Upper lobe of left lung (tissue), 6 donors: ENCODE data around the gene MORN1. TPM values are rescaled to one million over a fixed set of nuclear protein-coding genes. Genes with fewer than 3 reads are reported as not detected.
A peak's percentile ranks its signal among the peaks of the same experiment; 100 is the strongest.

Source experiments
- ATAC-seq, 2 donors: fragments of 200-7000 bp; cut with Tn5 transposase; one replicate each; pipeline ENCODE4 v1.9.1; 2022; ENCODE audit warnings: mild to moderate bottlenecking in 2 of 2, moderate library complexity in 2 of 2; ENCODE audit not compliant: low FRiP score in 2 of 2
- DNase-seq, 2 donors: peaks; one replicate each; pipeline ENCODE4 v3.0.0-alpha.2; 2019 to 2020
- H3K27ac ChIP-seq, 4 donors: fragments of 200-600 bp; sonication (generic); one replicate each; pipeline ENCODE4 v1.5.1; 2016 to 2019
- H3K27me3 ChIP-seq, 4 donors: fragments of 200-600 bp; sonication (generic); one replicate each; pipeline ENCODE4 v1.5.1; 2017 to 2019
- H3K36me3 ChIP-seq, 4 donors: fragments of 200-600 bp; sonication (generic); one replicate each; pipeline ENCODE4 v1.5.1; 2016 to 2019
- H3K4me1 ChIP-seq, 4 donors: fragments of 200-600 bp; sonication (generic); one replicate each; pipeline ENCODE4 v1.5.1; 2018 to 2019
- H3K4me3 ChIP-seq, 4 donors: fragments of 200-600 bp; sonication (generic); one replicate each; pipeline ENCODE4 v1.5.1; 2017 to 2019; ENCODE audit warnings: mild to moderate bottlenecking in 2 of 4, moderate library complexity in 1 of 4
- H3K9me3 ChIP-seq, 4 donors: fragments of 200-600 bp; sonication (generic); one replicate each; pipeline ENCODE4 v1.5.1; 2018 to 2019
- CTCF ChIP-seq, 6 experiments: fragments of 450-650 bp in 4 of 6; fragments of 200-600 bp in 2 of 6; sonication (generic) in 2 of 6; IDR thresholded peaks; one replicate each; pipeline ENCODE4 v1.5.1; 2016 to 2019; ENCODE audit warnings: antibody characterized with exemption in 6 of 6
- EP300 ChIP-seq, 4 donors: sonication (generic); formaldehyde crosslinking; IDR thresholded peaks; one replicate each; pipeline ENCODE4 v1.5.1; 2017; ENCODE audit warnings: antibody characterized with exemption in 4 of 4, control low read depth in 2 of 4
- POLR2A ChIP-seq, 4 donors: fragments of 450-650 bp; IDR thresholded peaks; one replicate each; pipeline ENCODE4 v1.5.1; 2016 to 2017; ENCODE audit warnings: antibody characterized with exemption in 4 of 4, mild to moderate bottlenecking in 2 of 4
- POLR2AphosphoS5 ChIP-seq, 2 donors: sonication (generic); formaldehyde crosslinking; IDR thresholded peaks; one replicate each; pipeline ENCODE4 v1.5.1; 2017; ENCODE audit warnings: antibody characterized with exemption in 2 of 2
- WGBS, 2 donors: methylation state at CpG; one replicate each; pipeline ENCODE4 v1.1.5; 2017 to 2018; 5-methylcytosine and 5-hydroxymethylcytosine counted together
- total RNA-seq, 6 donors: library from RNA; depleted of rRNA in 4 of 6; stranded (reverse); fragments of >200 nt in 4 of 6; gene quantifications; one replicate each; pipeline versions ENCODE4 v1.1.0 to v1.2.1, GENCODE V29; 2016 to 2021
- donor health status: DM: no; HTN: no; CAD: no; lungs with moderate emphysema.
- donor health status: DM: no; HTN: yes; CAD: no; lungs with severe emphysema.

The MORN1 gene
- total RNA-seq, 6 donors from 2014 or later: 8.5 to 23.4 (median 14.6) TPM

GRCh38 chr1:2292725-2293450 lies 98.5 kb downstream of the MORN1 start:
- Histone ChIP-seq H3K27me3 (no peaks in the 10 kb centered on the region), H3K36me3 (peaks cover 0 to 4% (median 0%) of the 10 kb centered on the region in 4 donors), H3K4me3 (no peak overlapping the region), H3K4me1 (peaks cover 71 to 94% (median 82%) of the 10 kb centered on the region in 4 donors), H3K9me3 (no peaks in the 10 kb centered on the region), H3K27ac (peak overlapping the region; percentile 28 to 92 (median 57))
- WGBS, 2 donors: 83 to 94% methylated on average over 14 to 29 of the region's 30 CpGs
- DNase-seq (peak in 1 of 2 donors; percentile 67), ATAC-seq (no peak)
- peak in 1 of 2 donors; percentile 65 for TF ChIP-seq POLR2AphosphoS5 (IDR thresholded peaks at IDR 0.05)
- no peak for TF ChIP-seq EP300 (IDR thresholded peaks at IDR 0.05)

- Histone ChIP-seq H3K36me3 (no peaks in the 10 kb centered on the region), H3K27me3 (no peaks in the 10 kb centered on the region), H3K27ac (peak overlapping the region; percentile 79 to 92 (median 81)), H3K4me1 (peaks cover 73 to 96% (median 84%) of the 10 kb centered on the region in 4 donors), H3K9me3 (no peaks in the 10 kb centered on the region), H3K4me3 (no peak overlapping the region)
- TF ChIP-seq EP300 (IDR thresholded peaks at IDR 0.05) (no peak), CTCF (IDR thresholded peaks at IDR 0.05) (no peak), POLR2A (IDR thresholded peaks at IDR 0.05) (no peak), POLR2AphosphoS5 (IDR thresholded peaks at IDR 0.05) (no peak)
- DNase-seq: no peak
- 59 to 71% methylated on average over 5 of the region's 5 CpGs for WGBS, 2 donors
- ATAC-seq: no peak
These were observed 99.8 kb downstream of the MORN1 start for GRCh38 chr1:2291577-2291976.

GRCh38 chr1:2290595-2291510 lies 100.5 kb downstream of the MORN1 start:
- DNase-seq (peak; percentile 91 to 95), ATAC-seq (peak; percentile 79 to 90)
- H3K4me1 ChIP-seq: peaks cover 73 to 92% (median 80%) of the 10 kb centered on the region in 4 donors
- peak overlapping the region; percentile 79 to 92 (median 81) for H3K27ac ChIP-seq
- 20 to 23% methylated on average over 34 to 39 of the region's 41 CpGs for WGBS, 2 donors
- TF ChIP-seq EP300 (IDR thresholded peaks at IDR 0.05): peak in 2 of 4 donors; percentile 57 to 73
- peak; percentile 91 to 97 for TF ChIP-seq POLR2AphosphoS5 (IDR thresholded peaks at IDR 0.05)
- no peak for TF ChIP-seq CTCF (IDR thresholded peaks at IDR 0.05)
- H3K4me3 ChIP-seq: peak overlapping the region in 2 of 4 donors; percentile 26 to 36
- no peaks in the 10 kb centered on the region for H3K36me3 ChIP-seq
- H3K9me3 ChIP-seq: no peaks in the 10 kb centered on the region
- H3K27me3 ChIP-seq: no peaks in the 10 kb centered on the region

GRCh38 chr1:2290171-2290578 lies 101.2 kb downstream of the MORN1 start:
- Histone ChIP-seq H3K9me3 (no peaks in the 10 kb centered on the region), H3K36me3 (no peaks in the 10 kb centered on the region), H3K27me3 (no peaks in the 10 kb centered on the region), H3K27ac (peak overlapping the region; percentile 79 to 92 (median 81)), H3K4me3 (peak overlapping the region in 2 of 4 donors; percentile 26 to 36), H3K4me1 (peaks cover 73 to 86% (median 75%) of the 10 kb centered on the region in 4 donors)
- ATAC-seq: peak; percentile 12 to 20
- no peak for TF ChIP-seq POLR2AphosphoS5 (IDR thresholded peaks at IDR 0.05)
- WGBS, 2 donors: 24 to 27% methylated on average over 2 to 7 of the region's 7 CpGs
- DNase-seq: peak; percentile 58 to 77

GRCh38 chr1:2289607-2290006 lies 101.7 kb downstream of the MORN1 start:
- ATAC-seq: no peak
- WGBS, 2 donors: 55 to 67% methylated on average over 3 to 7 of the region's 9 CpGs
- peaks cover 67 to 83% (median 72%) of the 10 kb centered on the region in 4 donors for H3K4me1 ChIP-seq

More at GRCh38 chr1:2289607-2290006, 101.7 kb downstream of the MORN1 start:
- Histone ChIP-seq H3K9me3 (no peaks in the 10 kb centered on the region), H3K27ac (peak overlapping the region; percentile 79 to 92 (median 81)), H3K4me3 (no peak overlapping the region), H3K36me3 (no peaks in the 10 kb centered on the region), H3K27me3 (no peaks in the 10 kb centered on the region)
- no peak for TF ChIP-seq POLR2AphosphoS5 (IDR thresholded peaks at IDR 0.05)
- no peak for TF ChIP-seq POLR2A (IDR thresholded peaks at IDR 0.05)
- no peak for TF ChIP-seq EP300 (IDR thresholded peaks at IDR 0.05)
- TF ChIP-seq CTCF (IDR thresholded peaks at IDR 0.05): no peak
- peak in 1 of 2 donors; percentile 51 for DNase-seq
